K562 (cell line): ENCODE measurements around the gene SLC7A8. TPM values are rescaled to one million over a fixed set of nuclear protein-coding genes. Genes with fewer than 3 reads are reported as not detected.
A peak's percentile ranks its signal among the peaks of the same experiment; 100 is the strongest.

ENCODE experiments used
- ATAC-seq: fragments of 200-7000 bp; cut with Tn5 transposase; 3 replicates; pipeline ENCODE4 v1.9.1; 2020; ENCODE audit warnings: moderate library complexity
- BruUV-seq: library from RNA; stranded (reverse); fragments of 400-500 nt; replicated peaks from 2 replicates; lab custom pipeline; 2021; lab: Mats Ljungman, UMichigan
- CTCF ChIA-PET: fragments of 300-600 bp; formaldehyde crosslinking; extraction: SDS; loops from one replicate; lab custom pipeline; 2021; ENCODE audit warnings: low intra/inter-chr PET ratio; lab: Yijun Ruan, JAX
- POLR2A ChIA-PET: fragments of 300-600, 350-650 bp; sonication (Branson Sonifier 250); formaldehyde crosslinking; extraction: SDS; loops from one replicate; lab custom pipeline; 2021; ENCODE audit warnings: antibody characterized with exemption, inconsistent platforms; lab: Yijun Ruan, JAX
- DNase-seq, 4 experiments: peaks; one replicate each; pipeline versions ENCODE4 v3.0.0 to v3.0.0-alpha.2; 2011 to 2018; ENCODE audit warnings: low spot score in 3 of 4, mixed read lengths in 3 of 4; ENCODE audit errors: extremely low read depth in 1 of 4
- FAIRE-seq: peaks from 2 replicates; lab custom pipeline; 2011; peaks lifted over from hg19 to GRCh38; lab: Jason Lieb, UNC
- H2AFZ ChIP-seq: 2 replicates; pipeline ENCODE4 v1.6.0; 2011; ENCODE audit warnings: low read depth, low read length, control low read depth, inconsistent platforms
- H3K27ac ChIP-seq: fragments of 200-600 bp; 3 replicates; pipeline ENCODE4 v1.8.0; 2011; ENCODE audit warnings: low read depth, mild to moderate bottlenecking, control low read depth, inconsistent platforms, low read length, moderate library complexity, mixed read lengths; ENCODE audit errors: extremely low read depth
- H3K27me3 ChIP-seq, 2 experiments: fragments of 300-600 bp in 1 of 2; 2 replicates in 1 of 2; 3 replicates in 1 of 2; pipeline versions ENCODE4 v1.6.0 to v1.8.0; 2011; ENCODE audit warnings: inconsistent platforms in 2 of 2, low read length in 2 of 2, mild to moderate bottlenecking in 1 of 2, mixed read lengths in 1 of 2, moderate library complexity in 1 of 2; ENCODE audit not compliant: control insufficient read depth in 2 of 2, insufficient read depth in 2 of 2
- H3K36me3 ChIP-seq: fragments of 300-600 bp; 3 replicates; pipeline ENCODE4 v1.8.0; 2011; ENCODE audit warnings: mild to moderate bottlenecking, low read length, inconsistent platforms; ENCODE audit not compliant: control insufficient read depth, insufficient read depth
- H3K4me1 ChIP-seq, 2 experiments: fragments of 200-600 bp in 1 of 2; replicated peaks in 1 of 2; 2 replicates in 1 of 2; 3 replicates in 1 of 2; pipeline versions ENCODE4 v1.5.1 to v1.8.0; 2011; ENCODE audit warnings: inconsistent platforms in 2 of 2, low read length in 2 of 2, mild to moderate bottlenecking in 1 of 2, mixed read lengths in 1 of 2, moderate library complexity in 1 of 2; ENCODE audit not compliant: control insufficient read depth in 2 of 2, insufficient read depth in 2 of 2
- H3K4me2 ChIP-seq: 2 replicates; pipeline ENCODE4 v1.6.1; 2011; ENCODE audit warnings: low read length, control low read depth, inconsistent platforms, mixed read lengths; ENCODE audit not compliant: insufficient read depth
- H3K4me3 ChIP-seq: fragments of 200-600 bp; sonication (generic), shearing (Covaris generic); 2 replicates; pipeline ENCODE4 v1.5.1; 2016; ENCODE audit warnings: control low read depth, inconsistent platforms
- H3K79me2 ChIP-seq: fragments of 200-600 bp; 3 replicates; pipeline ENCODE4 v1.8.0; 2011; ENCODE audit warnings: low read length, inconsistent platforms; ENCODE audit not compliant: control insufficient read depth, insufficient read depth
- H3K9ac ChIP-seq, 2 experiments: 2 replicates each; pipeline versions ENCODE4 v1.6.0 to v1.6.1; 2011; ENCODE audit warnings: low read depth in 2 of 2, low read length in 2 of 2, control low read depth in 1 of 2, inconsistent platforms in 1 of 2, mild to moderate bottlenecking in 1 of 2, mixed read lengths in 1 of 2; ENCODE audit not compliant: insufficient read depth in 1 of 2
- H3K9me1 ChIP-seq: one replicate; pipeline ENCODE4 v1.6.0; 2011; ENCODE audit warnings: inconsistent platforms, mild to moderate bottlenecking, low read length, moderate library complexity; ENCODE audit not compliant: control insufficient read depth, insufficient read depth
- H3K9me3 ChIP-seq: replicated peaks from 2 replicates; pipeline ENCODE4 v1.5.1; 2011; ENCODE audit warnings: low read depth, low read length, inconsistent platforms; ENCODE audit not compliant: control insufficient read depth, insufficient read depth
- H4K20me1 ChIP-seq: replicated peaks from 2 replicates; pipeline ENCODE4 v1.6.1; 2011; ENCODE audit warnings: low read length, inconsistent platforms, mixed read lengths; ENCODE audit not compliant: control insufficient read depth, insufficient read depth
- GABPB2 ChIP-seq: fragments of 250-450 bp; sonication (Bioruptor Pico); conservative IDR thresholded peaks from 2 replicates; pipeline ENCODE4 v1.5.1; 2021; ENCODE audit warnings: mild to moderate bottlenecking
- JUN ChIP-seq, 2 experiments: sonication (generic) in 1 of 2; formaldehyde crosslinking in 1 of 2; IDR thresholded peaks; 2 replicates each; pipeline versions ENCODE4 v1.6.1 to v1.8.0; 2012 to 2022; ENCODE audit warnings: borderline replicate concordance in 2 of 2, mild to moderate bottlenecking in 2 of 2, improper control_type of control experiment in 1 of 2, low read depth in 1 of 2, low read length in 1 of 2, missing genetic modification reagents in 1 of 2
- RBM22 ChIP-seq: fragments of 200-400 bp; formaldehyde crosslinking; IDR thresholded peaks from 2 replicates; pipeline ENCODE4 v1.6.1; 2018; ENCODE audit warnings: low read length, low read depth; ENCODE audit not compliant: poor library complexity, severe bottlenecking
- ZEB2 ChIP-seq: fragments of 450-650 bp; IDR thresholded peaks from 2 replicates; pipeline ENCODE4 v1.6.1; 2016
- WGBS: fragments of 100-300 bp; shearing (Covaris generic); methylation state at CpG from one replicate; pipeline ENCODE4 v1.1.6; 2016; ENCODE audit warnings: low coverage, mixed read lengths; ENCODE audit not compliant: insufficient coverage; ENCODE audit errors: missing lambda C conversion rate; 5-methylcytosine and 5-hydroxymethylcytosine counted together
- in situ Hi-C: fragments of 300-500 bp; cut with MboI; formaldehyde crosslinking; loops from 4 replicates; pipeline ENCODE4 v1.15.0; 2018; ENCODE audit warnings: inconsistent platforms, mixed read lengths
- intact Hi-C: fragments of 100-400 bp; cut with micrococcal nuclease; formaldehyde crosslinking; loops from 2 replicates; pipeline ENCODE4 v1.14.2; 2022
- polyA plus RNA-seq, 8 experiments: library from polyadenylated mRNA; depleted of rRNA in 4 of 8; stranded (reverse) in 5 of 8; unstranded in 3 of 8; fragments of >200 nt; fragmentation: Nextera tagmentation in 2 of 8; fragmentation: Illumina TruSeq in 1 of 8; extraction: Ambion mirVana in 2 of 8; extraction: Trizol in 1 of 8; gene quantifications; 2 replicates each; pipeline versions ENCODE4 v1.2.1 to v1.2.3, GENCODE V29; 2011 to 2014; ENCODE audit warnings: inconsistent platforms in 1 of 8, missing spikeins in 1 of 8
- total RNA-seq, 7 experiments: library from RNA; depleted of rRNA in 6 of 7; stranded (reverse); fragments of >200 nt in 6 of 7; fragmentation: Illumina TruSeq in 2 of 7; extraction: Trizol in 2 of 7; gene quantifications; 2 replicates each; pipeline versions ENCODE4 v1.2.1 to v1.2.3, GENCODE V29; 2011 to 2021; ENCODE audit warnings: low replicate concordance in 1 of 7
- TF ChIP-seq, protein P1 (sequence below), 2 experiments: fragments of 450-650 bp; formaldehyde crosslinking in 1 of 2; IDR thresholded peaks; 2 replicates each; pipeline versions ENCODE4 v1.4.0 to v1.6.1; 2014 to 2020; ENCODE audit warnings: mild to moderate bottlenecking in 2 of 2, borderline replicate concordance in 1 of 2, low read depth in 1 of 2
- TF ChIP-seq, protein P2 (sequence below): fragments of 250-450 bp; sonication (Bioruptor Pico); IDR thresholded peaks from 2 replicates; pipeline ENCODE4 v1.5.0; 2021

The SLC7A8 gene
- total and polyA plus RNA-seq, 9 of the 15 experiments (the other 6 are each of a cell fraction or from before 2014, with no cell fraction given), result 2.0 to 33.0 (median 6.0) TPM

DNA sequence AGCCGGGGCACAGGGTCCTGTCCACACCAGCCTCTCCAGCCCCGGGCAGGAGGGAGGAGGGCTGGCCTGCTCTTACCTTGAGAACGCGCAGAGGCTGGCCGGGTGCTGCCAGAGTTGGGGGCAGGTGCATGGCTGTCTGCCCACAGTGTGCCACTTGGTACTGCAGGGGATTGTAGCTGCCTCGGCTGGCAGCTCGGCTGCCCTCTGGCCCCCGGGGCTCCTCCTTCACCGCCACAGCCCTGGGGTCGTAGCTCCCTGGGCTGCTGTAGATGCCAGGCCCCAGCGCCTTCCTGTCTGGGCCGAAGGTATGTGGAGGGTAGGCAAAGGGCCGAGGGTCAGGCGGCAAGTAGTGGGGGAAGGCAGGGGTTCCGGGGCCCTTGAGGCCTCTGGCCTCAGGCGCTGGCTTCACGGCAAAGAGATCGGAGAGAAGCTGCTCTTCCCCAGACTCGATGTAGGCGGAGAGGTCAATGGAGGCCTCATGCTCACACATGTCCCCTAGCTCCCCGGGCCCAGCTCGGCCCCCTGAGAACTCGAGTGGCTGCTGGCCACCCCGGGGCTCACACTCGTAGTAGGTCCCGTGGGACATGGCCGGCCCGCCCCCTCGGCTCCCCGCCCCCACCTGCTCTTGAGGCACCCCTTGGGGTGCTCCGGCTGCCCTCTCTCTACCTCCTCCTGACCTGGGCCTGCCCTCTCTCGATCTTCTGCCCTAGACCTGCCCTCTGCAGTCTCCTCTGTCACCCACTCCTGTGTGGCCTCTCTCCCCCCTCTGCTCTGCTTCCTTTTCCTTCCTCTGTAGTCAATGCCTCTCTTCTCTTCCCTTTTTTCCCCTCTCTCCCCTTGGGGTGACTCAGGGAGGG, 64.7 kb downstream of the SLC7A8 start, which contains the start of gene CEBPE:
TSS of gene CEBPE (minus strand) at position 750 of the 857 bp plus-strand sequence. CDS start at position 586, 164 bp downstream.
- Histone ChIP-seq H2AFZ (peak within 1 kb of the TSS; percentile 33; the same call in 1 of the 2 replicates), H3K4me3 (no peak within 1 kb of the TSS), H3K9me3 (no peaks in the 10 kb centered on the region), H3K79me2 (no peaks in the 10 kb centered on the region)
- POLR2A ChIA-PET, result interaction anchor here (0.7 to 1.4 kb wide), 5 partner anchors 17 to 261 kb away, joined by 3 to 9 read pairs (median 3); no protein-coding TSS in a partner anchor
- in situ Hi-C loops (no loop called here), intact Hi-C loops (no loop called here)
- TF ChIP-seq RBM22, result no peak
- no peak for TF ChIP-seq JUN (IDR thresholded peaks at IDR 0.05; ENCODE audit: borderline replicate concordance, low read depth, low read length)
- no peak for TF ChIP-seq JUN (CRISPR knock-in tag; IDR thresholded peaks at IDR 0.05; ENCODE audit: borderline replicate concordance)
- no peak for TF ChIP-seq ZEB2
- TF ChIP-seq GABPB2 (CRISPR knock-in tag), result no peak
- TF ChIP-seq, protein P1, sequence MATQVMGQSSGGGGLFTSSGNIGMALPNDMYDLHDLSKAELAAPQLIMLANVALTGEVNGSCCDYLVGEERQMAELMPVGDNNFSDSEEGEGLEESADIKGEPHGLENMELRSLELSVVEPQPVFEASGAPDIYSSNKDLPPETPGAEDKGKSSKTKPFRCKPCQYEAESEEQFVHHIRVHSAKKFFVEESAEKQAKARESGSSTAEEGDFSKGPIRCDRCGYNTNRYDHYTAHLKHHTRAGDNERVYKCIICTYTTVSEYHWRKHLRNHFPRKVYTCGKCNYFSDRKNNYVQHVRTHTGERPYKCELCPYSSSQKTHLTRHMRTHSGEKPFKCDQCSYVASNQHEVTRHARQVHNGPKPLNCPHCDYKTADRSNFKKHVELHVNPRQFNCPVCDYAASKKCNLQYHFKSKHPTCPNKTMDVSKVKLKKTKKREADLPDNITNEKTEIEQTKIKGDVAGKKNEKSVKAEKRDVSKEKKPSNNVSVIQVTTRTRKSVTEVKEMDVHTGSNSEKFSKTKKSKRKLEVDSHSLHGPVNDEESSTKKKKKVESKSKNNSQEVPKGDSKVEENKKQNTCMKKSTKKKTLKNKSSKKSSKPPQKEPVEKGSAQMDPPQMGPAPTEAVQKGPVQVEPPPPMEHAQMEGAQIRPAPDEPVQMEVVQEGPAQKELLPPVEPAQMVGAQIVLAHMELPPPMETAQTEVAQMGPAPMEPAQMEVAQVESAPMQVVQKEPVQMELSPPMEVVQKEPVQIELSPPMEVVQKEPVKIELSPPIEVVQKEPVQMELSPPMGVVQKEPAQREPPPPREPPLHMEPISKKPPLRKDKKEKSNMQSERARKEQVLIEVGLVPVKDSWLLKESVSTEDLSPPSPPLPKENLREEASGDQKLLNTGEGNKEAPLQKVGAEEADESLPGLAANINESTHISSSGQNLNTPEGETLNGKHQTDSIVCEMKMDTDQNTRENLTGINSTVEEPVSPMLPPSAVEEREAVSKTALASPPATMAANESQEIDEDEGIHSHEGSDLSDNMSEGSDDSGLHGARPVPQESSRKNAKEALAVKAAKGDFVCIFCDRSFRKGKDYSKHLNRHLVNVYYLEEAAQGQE (IDR thresholded peaks at IDR 0.05; ENCODE audit: borderline replicate concordance), result no peak
- TF ChIP-seq, protein P1 (CRISPR knock-in tag; IDR thresholded peaks at IDR 0.05; ENCODE audit: low read depth), result no peak
- TF ChIP-seq, protein P2, sequence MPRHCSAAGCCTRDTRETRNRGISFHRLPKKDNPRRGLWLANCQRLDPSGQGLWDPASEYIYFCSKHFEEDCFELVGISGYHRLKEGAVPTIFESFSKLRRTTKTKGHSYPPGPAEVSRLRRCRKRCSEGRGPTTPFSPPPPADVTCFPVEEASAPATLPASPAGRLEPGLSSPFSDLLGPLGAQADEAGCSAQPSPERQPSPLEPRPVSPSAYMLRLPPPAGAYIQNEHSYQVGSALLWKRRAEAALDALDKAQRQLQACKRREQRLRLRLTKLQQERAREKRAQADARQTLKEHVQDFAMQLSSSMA (CRISPR knock-in tag), result no peak
- TF ChIP-seq, all 486 proteins: peak for 0
- no peak for FAIRE-seq
- Histone ChIP-seq H3K4me1 (peaks cover 45 to 55% of the 10 kb centered on the region in 2 experiments), H3K9ac (peak within 1 kb of the TSS in 1 of 2 experiments; percentile 35; a peak in 2 of 4 replicates), H3K4me2 (peak within 1 kb of the TSS; percentile 51; the same call in 1 of the 2 replicates), H3K36me3 (no peaks in the 10 kb centered on the region), H3K27me3 (peaks cover 0 to 10% of the 10 kb centered on the region in 2 experiments; a peak in 3 of 5 replicates), H4K20me1 (peaks cover 3% of the 10 kb centered on the region; the same call in 1 of the 2 replicates), H3K9me1 (no peaks in the 10 kb centered on the region), H3K27ac (no peak within 1 kb of the TSS)
- BruUV-seq, result no TSS peak
- no peak for DNase-seq
- ATAC-seq, result no peak
- CTCF ChIA-PET, result interaction anchor here (3.1 to 7.4 kb wide), 2 partner anchors 67 to 262 kb away, joined by 19 to 310 read pairs; partner anchors contain the start of gene SLC7A8
- 71% methylated on average over 23 of the region's 32 CpGs for WGBS
